Right lobe of liver (tissue), 4 donors: Measurements from ENCODE around the gene EVA1C.

Source experiments
- CTCF ChIP-seq, 4 donors: fragments of 200-600 bp in 3 of 4; fragments of 450-650 bp in 1 of 4; IDR thresholded peaks; one replicate each; pipeline versions ENCODE4 v1.5.1 to v1.8.0; 2016 to 2022; ENCODE audit warnings: antibody characterized with exemption in 4 of 4, mild to moderate bottlenecking in 2 of 4
- POLR2A ChIP-seq: fragments of 450-650 bp; IDR thresholded peaks from one replicate; pipeline ENCODE4 v1.6.1; 2017; ENCODE audit warnings: antibody characterized with exemption, mild to moderate bottlenecking
- donor health status: DM: no; HTN: no; CAD: no.
- donor health status: DM: no; HTN: no; CAD: no.
- donor health status: DM: no; HTN: yes; CAD: no.

GRCh38 chr21:32380940-32381339, 31.6 kb upstream of the EVA1C start:
- no peak for TF ChIP-seq CTCF (IDR thresholded peaks at IDR 0.05)
- TF ChIP-seq POLR2A, result no peak
